Measurements from ENCODE around the gene CDC20B. TPM values are rescaled to one million over a fixed set of nuclear protein-coding genes. Genes with fewer than 3 reads are reported as not detected.

The CDC20B gene
- total RNA-seq, 1 experiment from 2014 or later, result not detected

- intact Hi-C loops (cut with micrococcal nuclease), result no loop called here
- Histone ChIP-seq H3K27ac (ENCODE audit: low read depth, low read length) (no peak overlapping the region), H3K9me3 (ENCODE audit: control insufficient read depth in 1 of 2, insufficient read depth in 1 of 2, low read depth in 1 of 2, low read length in 2 of 2) (no peaks in the 10 kb centered on the region), H3K4me3 (replicated peaks in 1 of 2; ENCODE audit: low read depth in 1 of 2, low read length in 2 of 2) (no peak overlapping the region), H2AFZ (ENCODE audit: low read depth, low read length, poor library complexity, severe bottlenecking) (no peak overlapping the region), H3K4me2 (ENCODE audit: low read length) (no peak overlapping the region), H3K9me2 (ENCODE audit: insufficient read depth) (no peaks in the 10 kb centered on the region), H3K9ac (ENCODE audit: low read length) (no peak overlapping the region), H3K4me1 (ENCODE audit: control insufficient read depth in 1 of 2, insufficient read depth in 2 of 2, low read length in 2 of 2) (no peaks in the 10 kb centered on the region), H3K79me2 (ENCODE audit: insufficient read depth, low read length) (no peaks in the 10 kb centered on the region), H3K27me3 (ENCODE audit: insufficient read depth, low read length) (peaks cover 33% of the 10 kb centered on the region; the same call in 1 of the 2 replicates), H3K36me3 (ENCODE audit: control insufficient read depth in 1 of 2, insufficient read depth in 2 of 2, low read length in 2 of 2) (no peaks in the 10 kb centered on the region), H4K20me1 (ENCODE audit: insufficient read depth) (no peaks in the 10 kb centered on the region)
- ATAC-seq (no peak), DNase-seq (ENCODE audit: low read depth, low spot score) (no peak)
- ChIA-PET RAD21 (ENCODE audit: low non-redundant PET in 1 of 2, low total read pairs in 2 of 2, uncharacterized antibody in 2 of 2, unreplicated experiment in 2 of 2) (no interaction called here), POLR2A (no interaction called here), CTCF (no interaction called here)
- no peak for TF ChIP-seq EGR1 (IDR thresholded peaks at IDR 0.05; ENCODE audit: low read depth)
- TF ChIP-seq, protein P1, sequence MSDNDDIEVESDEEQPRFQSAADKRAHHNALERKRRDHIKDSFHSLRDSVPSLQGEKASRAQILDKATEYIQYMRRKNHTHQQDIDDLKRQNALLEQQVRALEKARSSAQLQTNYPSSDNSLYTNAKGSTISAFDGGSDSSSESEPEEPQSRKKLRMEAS (IDR thresholded peaks at IDR 0.05), result no peak
- TF ChIP-seq ZFX (IDR thresholded peaks at IDR 0.05), result no peak
- TF ChIP-seq CBX3 (IDR thresholded peaks at IDR 0.05; ENCODE audit: low read depth), result no peak
- TF ChIP-seq CTCF (IDR thresholded peaks at IDR 0.05 in 2 of 3, conservative IDR thresholded peaks at IDR 0.05 in 1 of 3; ENCODE audit: borderline replicate concordance in 1 of 3, insufficient read depth in 1 of 3, low read depth in 2 of 3, low read length in 2 of 3), result no peak
- no peak for TF ChIP-seq YY1 (IDR thresholded peaks at IDR 0.05; ENCODE audit: extremely low read depth, insufficient replicate concordance, low read depth, low read length)
- no peak for TF ChIP-seq REST (IDR thresholded peaks at IDR 0.05; ENCODE audit: low read depth)
- TF ChIP-seq RAD21 (IDR thresholded peaks at IDR 0.05; ENCODE audit: low read depth), result no peak
- TF ChIP-seq EZH2 (IDR thresholded peaks at IDR 0.05), result no peak
- no peak for TF ChIP-seq CEBPB (IDR thresholded peaks at IDR 0.05; ENCODE audit: low read depth)
- no peak for TF ChIP-seq JUND (IDR thresholded peaks at IDR 0.05)
- no peak for TF ChIP-seq ATF3 (IDR thresholded peaks at IDR 0.05)
- TF ChIP-seq SIN3A (IDR thresholded peaks at IDR 0.05; ENCODE audit: low read depth), result no peak
- no peak for TF ChIP-seq SRF (IDR thresholded peaks at IDR 0.05; ENCODE audit: low read depth)
- TF ChIP-seq POLR2AphosphoS5 (IDR thresholded peaks at IDR 0.05; ENCODE audit: low read depth, low read length), result no peak
- no peak for TF ChIP-seq EZH2phosphoT487 (IDR thresholded peaks at IDR 0.05; ENCODE audit: borderline replicate concordance)
- TF ChIP-seq TCF7L2 (IDR thresholded peaks at IDR 0.05; ENCODE audit: borderline replicate concordance, extremely low read depth, insufficient read depth, insufficient read length), result no peak
- no peak for TF ChIP-seq SP1 (IDR thresholded peaks at IDR 0.05; ENCODE audit: low read depth)
- no TSS peak for BruUV-seq (replicated peaks)
Measured at GRCh38 chr5:55063899-55064298, 109.1 kb downstream of the CDC20B start.
